BLaER1 treated with 17β-estradiol and CSF1 and Interleukin-3, amounts not matched to agents 10 nM and 100 nM (cell line): ENCODE results near the gene SLC7A1.

Source experiments
- H3K27ac ChIP-seq, 11 experiments: shearing (Covaris generic); formaldehyde crosslinking; 2 replicates each; pipeline ENCODE4 v1.8.1; 2022
- H3K27me3 ChIP-seq, 11 experiments: shearing (Covaris generic); formaldehyde crosslinking; 2 replicates each; pipeline ENCODE4 v1.8.1; 2022
- H3K36me3 ChIP-seq, 11 experiments: shearing (Covaris generic); formaldehyde crosslinking; 2 replicates each; pipeline ENCODE4 v1.8.1; 2022
- H3K4me1 ChIP-seq, 10 experiments: shearing (Covaris generic); formaldehyde crosslinking; 2 replicates each; pipeline ENCODE4 v1.8.1; 2022
- H3K4me2 ChIP-seq, 11 experiments: shearing (Covaris generic); formaldehyde crosslinking; 2 replicates each; pipeline ENCODE4 v1.8.1; 2022
- H3K4me3 ChIP-seq, 10 experiments: shearing (Covaris generic); formaldehyde crosslinking; 2 replicates each; pipeline ENCODE4 v1.8.1; 2022
- H3K9ac ChIP-seq, 11 experiments: shearing (Covaris generic); formaldehyde crosslinking; 2 replicates each; pipeline ENCODE4 v1.8.1; 2022
- H3K9me3 ChIP-seq, 11 experiments: shearing (Covaris generic); formaldehyde crosslinking; replicated peaks in 1 of 11; 2 replicates each; pipeline ENCODE4 v1.8.1; 2022
- H4K20me1 ChIP-seq, 11 experiments: shearing (Covaris generic); formaldehyde crosslinking; 2 replicates each; pipeline ENCODE4 v1.8.1; 2022
- Cebpa-rat ChIP-seq, 11 experiments: shearing (Covaris generic); IDR thresholded peaks; 2 replicates each; pipeline ENCODE4 v1.8.1; 2022

SLC7A1 gene

GRCh38 chr13:29562786-29563438 lies 32.6 kb downstream of the SLC7A1 start:
- Histone ChIP-seq H3K4me1 (peaks cover 0 to 23% (median 7%) of the 10 kb centered on the region in 10 experiments; a peak in 11 of 20 replicates), H3K4me2 (no peak overlapping the region), H3K9ac (no peak overlapping the region), H3K36me3 (peaks cover 0 to 15% (median 3%) of the 10 kb centered on the region in 11 experiments; a peak in 6 of 22 replicates), H3K27me3 (no peaks in the 10 kb centered on the region), H4K20me1 (peaks cover 74 to 88% (median 81%) of the 10 kb centered on the region in 11 experiments; a peak in 20 of 22 replicates), H3K9me3 (no peaks in the 10 kb centered on the region), H3K4me3 (no peak overlapping the region), H3K27ac (no peak overlapping the region)
- TF ChIP-seq Cebpa-rat (IDR thresholded peaks at IDR 0.05): no peak

- peaks cover 0 to 14% (median 4%) of the 10 kb centered on the region in 11 experiments; a peak in 6 of 22 replicates for H3K36me3 ChIP-seq
- H3K9ac ChIP-seq: no peak overlapping the region
- H3K4me3 ChIP-seq: no peak overlapping the region
- no peak for TF ChIP-seq Cebpa-rat (IDR thresholded peaks at IDR 0.05)
- peaks cover 69 to 87% (median 76%) of the 10 kb centered on the region in 11 experiments; a peak in 20 of 22 replicates for H4K20me1 ChIP-seq
- peaks cover 0 to 23% (median 7%) of the 10 kb centered on the region in 10 experiments; a peak in 11 of 20 replicates for H3K4me1 ChIP-seq
- no peaks in the 10 kb centered on the region for H3K27me3 ChIP-seq
- peak overlapping the region in 1 of 11 experiments; percentile 4; a peak in 1 of 22 replicates for H3K4me2 ChIP-seq
- H3K9me3 ChIP-seq: no peaks in the 10 kb centered on the region
- no peak overlapping the region for H3K27ac ChIP-seq
Measured at GRCh38 chr13:29561918-29562317, 33.6 kb downstream of the SLC7A1 start.

- Histone ChIP-seq H3K27ac (no peak overlapping the region), H3K4me3 (no peak overlapping the region), H3K27me3 (no peaks in the 10 kb centered on the region), H3K9me3 (no peaks in the 10 kb centered on the region), H3K4me2 (no peak overlapping the region), H3K4me1 (peaks cover 0 to 7% (median under 1%) of the 10 kb centered on the region in 10 experiments; a peak in 4 of 20 replicates), H4K20me1 (peaks cover 33 to 87% (median 63%) of the 10 kb centered on the region in 11 experiments; a peak in 20 of 22 replicates), H3K9ac (no peak overlapping the region), H3K36me3 (peaks cover 27 to 41% (median 31%) of the 10 kb centered on the region in 11 experiments)
- no peak for TF ChIP-seq Cebpa-rat (IDR thresholded peaks at IDR 0.05)
Measured at GRCh38 chr13:29556742-29557141, 38.7 kb downstream of the SLC7A1 start.

GRCh38 chr13:29551214-29551613 lies 44.3 kb downstream of the SLC7A1 start:
- no peak for TF ChIP-seq Cebpa-rat (IDR thresholded peaks at IDR 0.05)

GRCh38 chr13:29550430-29550988 lies 45.0 kb downstream of the SLC7A1 start:
- Histone ChIP-seq H3K4me1 (peaks cover 0 to 15% (median 0%) of the 10 kb centered on the region in 10 experiments; a peak in 4 of 20 replicates), H4K20me1 (peaks cover 52 to 100% (median 83%) of the 10 kb centered on the region in 11 experiments; a peak in 20 of 22 replicates), H3K4me2 (no peak overlapping the region), H3K27me3 (no peaks in the 10 kb centered on the region), H3K36me3 (peaks cover 83 to 95% (median 93%) of the 10 kb centered on the region in 11 experiments), H3K9ac (no peak overlapping the region), H3K4me3 (no peak overlapping the region), H3K9me3 (no peaks in the 10 kb centered on the region), H3K27ac (no peak overlapping the region)
- TF ChIP-seq Cebpa-rat (IDR thresholded peaks at IDR 0.05): no peak

More at GRCh38 chr13:29551214-29551613, 44.3 kb downstream of the SLC7A1 start:
- no peak overlapping the region for H3K27ac ChIP-seq
- no peaks in the 10 kb centered on the region for H3K9me3 ChIP-seq
- H3K4me3 ChIP-seq: no peak overlapping the region
- H3K4me1 ChIP-seq: peaks cover 0 to 15% (median 0%) of the 10 kb centered on the region in 10 experiments; a peak in 4 of 20 replicates
- H4K20me1 ChIP-seq: peaks cover 45 to 100% (median 80%) of the 10 kb centered on the region in 11 experiments; a peak in 20 of 22 replicates
- H3K4me2 ChIP-seq: no peak overlapping the region; a peak in 1 of 22 replicates
- peaks cover 76 to 92% (median 85%) of the 10 kb centered on the region in 11 experiments for H3K36me3 ChIP-seq
- no peak overlapping the region for H3K9ac ChIP-seq
- H3K27me3 ChIP-seq: no peaks in the 10 kb centered on the region

GRCh38 chr13:29548722-29549121 lies 46.8 kb downstream of the SLC7A1 start:
- Histone ChIP-seq H3K4me3 (no peak overlapping the region), H3K27ac (no peak overlapping the region), H3K4me1 (peaks cover 0 to 15% (median 0%) of the 10 kb centered on the region in 10 experiments; a peak in 5 of 20 replicates), H3K9me3 (no peaks in the 10 kb centered on the region), H3K36me3 (peaks cover 83 to 99% (median 96%) of the 10 kb centered on the region in 11 experiments), H3K27me3 (no peaks in the 10 kb centered on the region), H3K4me2 (no peak overlapping the region), H3K9ac (no peak overlapping the region), H4K20me1 (peaks cover 65 to 100% (median 89%) of the 10 kb centered on the region in 11 experiments; a peak in 20 of 22 replicates)
- no peak for TF ChIP-seq Cebpa-rat (IDR thresholded peaks at IDR 0.05)

- H3K9ac ChIP-seq: no peak overlapping the region
- H3K4me1 ChIP-seq: peaks cover 0 to 27% (median 3%) of the 10 kb centered on the region in 10 experiments; a peak in 7 of 20 replicates
- peaks cover 75 to 94% (median 88%) of the 10 kb centered on the region in 11 experiments for H3K36me3 ChIP-seq
- TF ChIP-seq Cebpa-rat (IDR thresholded peaks at IDR 0.05): no peak
- no peak overlapping the region for H3K4me2 ChIP-seq
- H3K27ac ChIP-seq: no peak overlapping the region
- peaks cover 73 to 100% (median 93%) of the 10 kb centered on the region in 11 experiments; a peak in 21 of 22 replicates for H4K20me1 ChIP-seq
- no peaks in the 10 kb centered on the region for H3K9me3 ChIP-seq
- no peaks in the 10 kb centered on the region for H3K27me3 ChIP-seq
- no peak overlapping the region for H3K4me3 ChIP-seq
Measured at GRCh38 chr13:29547153-29547552, 48.3 kb downstream of the SLC7A1 start.

GRCh38 chr13:29546662-29547061 lies 48.8 kb downstream of the SLC7A1 start:
- no peak for TF ChIP-seq Cebpa-rat (IDR thresholded peaks at IDR 0.05)
- H3K4me3 ChIP-seq: no peak overlapping the region
- no peak overlapping the region for H3K27ac ChIP-seq
- H3K27me3 ChIP-seq: no peaks in the 10 kb centered on the region
- no peak overlapping the region for H3K9ac ChIP-seq
- H3K36me3 ChIP-seq: peaks cover 70 to 94% (median 86%) of the 10 kb centered on the region in 11 experiments
- peaks cover 73 to 100% (median 92%) of the 10 kb centered on the region in 11 experiments; a peak in 21 of 22 replicates for H4K20me1 ChIP-seq
- peaks cover 0 to 27% (median 3%) of the 10 kb centered on the region in 10 experiments; a peak in 7 of 20 replicates for H3K4me1 ChIP-seq
- no peaks in the 10 kb centered on the region for H3K9me3 ChIP-seq
- no peak overlapping the region for H3K4me2 ChIP-seq

GRCh38 chr13:29545988-29546387 lies 49.5 kb downstream of the SLC7A1 start:
- TF ChIP-seq Cebpa-rat (IDR thresholded peaks at IDR 0.05): no peak
- H3K27ac ChIP-seq: no peak overlapping the region
- no peaks in the 10 kb centered on the region for H3K9me3 ChIP-seq
- no peak overlapping the region for H3K4me2 ChIP-seq
- peaks cover 78 to 100% (median 92%) of the 10 kb centered on the region in 11 experiments; a peak in 21 of 22 replicates for H4K20me1 ChIP-seq
- H3K4me1 ChIP-seq: peaks cover 0 to 21% (median 5%) of the 10 kb centered on the region in 10 experiments; a peak in 7 of 20 replicates
- no peak overlapping the region for H3K4me3 ChIP-seq
- H3K9ac ChIP-seq: no peak overlapping the region
- no peaks in the 10 kb centered on the region for H3K27me3 ChIP-seq
- peaks cover 70 to 94% (median 84%) of the 10 kb centered on the region in 11 experiments for H3K36me3 ChIP-seq
